Spleen (tissue), 11 donors: Measurements from ENCODE around the gene SLC11A1. TPM values are rescaled to one million over a fixed set of nuclear protein-coding genes. Genes with fewer than 3 reads are reported as not detected.

Source experiments
- DNase-seq: peaks from one replicate; pipeline ENCODE4 v3.0.0-alpha.2; 2020
- H3K27ac ChIP-seq, 8 donors: fragments of 200-600 bp; sonication (generic) in 7 of 8; 1 replicate in 4 of 8; 2 replicates in 4 of 8; pipeline versions ENCODE4 v1.5.0 to v1.8.0; 2016 to 2021; ENCODE audit warnings: inconsistent platforms in 4 of 8, mild to moderate bottlenecking in 4 of 8, moderate library complexity in 1 of 8
- H3K27me3 ChIP-seq, 7 donors: fragments of 200-600 bp; sonication (generic) in 6 of 7; replicated peaks in 1 of 7; 1 replicate in 4 of 7; 2 replicates in 3 of 7; pipeline versions ENCODE4 v1.5.0 to v1.8.0; 2016 to 2021; ENCODE audit warnings: inconsistent platforms in 3 of 7, mild to moderate bottlenecking in 1 of 7
- H3K36me3 ChIP-seq, 6 donors: fragments of 200-600 bp; sonication (generic) in 5 of 6; 1 replicate in 4 of 6; 2 replicates in 2 of 6; pipeline versions ENCODE4 v1.5.0 to v1.8.0; 2016 to 2021; ENCODE audit warnings: inconsistent platforms in 2 of 6
- H3K4me1 ChIP-seq, 6 donors: fragments of 200-600 bp; sonication (generic) in 5 of 6; 1 replicate in 3 of 6; 2 replicates in 3 of 6; pipeline versions ENCODE4 v1.5.0 to v1.8.0; 2016 to 2021; ENCODE audit warnings: inconsistent platforms in 3 of 6
- H3K4me3 ChIP-seq, 8 donors: fragments of 200-600 bp; sonication (generic) in 7 of 8; 1 replicate in 4 of 8; 2 replicates in 4 of 8; pipeline versions ENCODE4 v1.5.0 to v1.8.0; 2016 to 2021; ENCODE audit warnings: inconsistent platforms in 4 of 8, mild to moderate bottlenecking in 4 of 8, moderate library complexity in 2 of 8
- H3K9me3 ChIP-seq, 8 donors: fragments of 200-600 bp; sonication (generic) in 7 of 8; 1 replicate in 4 of 8; 2 replicates in 4 of 8; pipeline versions ENCODE4 v1.5.0 to v1.8.0; 2016 to 2021; ENCODE audit warnings: inconsistent platforms in 4 of 8
- POLR2A ChIP-seq, 3 donors: fragments of 450-650 bp; IDR thresholded peaks; one replicate each; pipeline ENCODE4 v1.5.1; 2017; ENCODE audit warnings: antibody characterized with exemption in 3 of 3, mild to moderate bottlenecking in 1 of 3
- POLR2AphosphoS5 ChIP-seq, 3 donors: sonication (generic); formaldehyde crosslinking; IDR thresholded peaks; one replicate each; pipeline ENCODE4 v1.5.1; 2017; ENCODE audit warnings: antibody characterized with exemption in 3 of 3
- WGBS, 5 donors: extraction: QIAGEN DNeasy Blood & Tissue Kit in 3 of 5; methylation state at CpG; one replicate each; pipeline versions ENCODE4 v1.1.5 to v1.1.7; 2013 to 2018; 5-methylcytosine and 5-hydroxymethylcytosine counted together
- intact Hi-C: fragments of 100-400 bp; cut with DNase I; formaldehyde crosslinking; loops from one replicate; pipeline ENCODE4 v1.15.0; 2023; ENCODE audit warnings: low total_unique reads
- polyA plus RNA-seq, 3 donors: library from polyadenylated mRNA; stranded (reverse); fragments of 200-250 nt; gene quantifications; one replicate each; pipeline ENCODE4 v1.2.1, GENCODE V29; 2013
- total RNA-seq, 7 donors: library from RNA; depleted of rRNA in 3 of 7; stranded (reverse); fragments of >200 nt in 3 of 7; fragmentation: NEBNext Ultra II Directional in 4 of 7; extraction: Animal tissue kit (Norgen Biotek cat#: 25700) in 4 of 7; gene quantifications; one replicate each; pipeline versions ENCODE4 v1.1.0 to v1.2.1, GENCODE V29; 2016 to 2021
- TF ChIP-seq, protein P1 (sequence below), 11 experiments: fragments of 200-600 bp in 7 of 11; fragments of 450-650 bp in 4 of 11; sonication (generic) in 4 of 11; IDR thresholded peaks in 8 of 11; conservative IDR thresholded peaks in 3 of 11; 1 replicate in 7 of 11; 2 replicates in 4 of 11; pipeline versions ENCODE4 v1.4.0 to v1.8.0; 2016 to 2021; ENCODE audit warnings: antibody characterized with exemption in 11 of 11, inconsistent platforms in 4 of 11, mild to moderate bottlenecking in 1 of 11
- donor health status: healthy with polysubstance abuse.
- donor health status: DM: no; HTN: no; CAD: no; lungs with moderate emphysema.
- donor health status: DM: no; HTN: no; CAD: no.
- donor health status: Bipolar disorder and iron deficiency.
- donor health status: healthy.
- donor health status: DM: no; HTN: no; CAD: no.
- donor health status: DM: yes; HTN: yes; CAD: no.

Gene SLC11A1
- total and polyA plus RNA-seq, 10 donors, result 6.2 to 576 (median 88.0) TPM

DNA sequence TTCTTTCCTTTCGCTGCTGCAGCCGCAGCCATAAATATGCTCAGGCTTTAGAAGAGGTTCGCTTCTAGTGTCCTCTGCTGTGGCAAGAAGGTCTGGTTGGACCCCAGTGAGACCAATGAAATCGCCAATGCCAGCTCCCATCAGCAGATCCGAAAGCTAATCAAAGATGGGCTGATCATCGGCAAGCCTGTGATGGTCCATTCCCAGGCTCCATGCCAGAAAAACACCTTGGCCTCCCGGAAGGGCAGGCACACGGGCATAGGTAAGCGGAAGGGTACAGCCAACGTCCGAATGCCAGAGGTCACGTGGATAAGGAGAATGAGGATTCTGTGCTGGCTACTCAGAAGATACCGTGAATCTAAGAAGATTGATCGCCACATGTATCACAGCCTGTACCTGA, 28.0 kb upstream of the SLC11A1 start:
- Histone ChIP-seq H3K4me3 (no peak overlapping the region), H3K4me1 (peaks cover 0 to 15% (median 6%) of the 10 kb centered on the region in 6 donors), H3K27me3 (no peaks in the 10 kb centered on the region), H3K36me3 (no peaks in the 10 kb centered on the region), H3K27ac (no peak overlapping the region), H3K9me3 (peaks cover 0 to 26% (median 24%) of the 10 kb centered on the region in 8 donors)
- no peak for DNase-seq
- intact Hi-C loops, result no loop called here
- 88 to 97% (median 90%) methylated on average over 14 of the region's 14 CpGs for WGBS, 5 donors
- TF ChIP-seq POLR2A (IDR thresholded peaks at IDR 0.05) (no peak), POLR2AphosphoS5 (IDR thresholded peaks at IDR 0.05) (no peak)
- TF ChIP-seq, protein P1, sequence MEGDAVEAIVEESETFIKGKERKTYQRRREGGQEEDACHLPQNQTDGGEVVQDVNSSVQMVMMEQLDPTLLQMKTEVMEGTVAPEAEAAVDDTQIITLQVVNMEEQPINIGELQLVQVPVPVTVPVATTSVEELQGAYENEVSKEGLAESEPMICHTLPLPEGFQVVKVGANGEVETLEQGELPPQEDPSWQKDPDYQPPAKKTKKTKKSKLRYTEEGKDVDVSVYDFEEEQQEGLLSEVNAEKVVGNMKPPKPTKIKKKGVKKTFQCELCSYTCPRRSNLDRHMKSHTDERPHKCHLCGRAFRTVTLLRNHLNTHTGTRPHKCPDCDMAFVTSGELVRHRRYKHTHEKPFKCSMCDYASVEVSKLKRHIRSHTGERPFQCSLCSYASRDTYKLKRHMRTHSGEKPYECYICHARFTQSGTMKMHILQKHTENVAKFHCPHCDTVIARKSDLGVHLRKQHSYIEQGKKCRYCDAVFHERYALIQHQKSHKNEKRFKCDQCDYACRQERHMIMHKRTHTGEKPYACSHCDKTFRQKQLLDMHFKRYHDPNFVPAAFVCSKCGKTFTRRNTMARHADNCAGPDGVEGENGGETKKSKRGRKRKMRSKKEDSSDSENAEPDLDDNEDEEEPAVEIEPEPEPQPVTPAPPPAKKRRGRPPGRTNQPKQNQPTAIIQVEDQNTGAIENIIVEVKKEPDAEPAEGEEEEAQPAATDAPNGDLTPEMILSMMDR (IDR thresholded peaks at IDR 0.05 in 8 of 11, conservative IDR thresholded peaks at IDR 0.05 in 3 of 11), result no peak

DNA sequence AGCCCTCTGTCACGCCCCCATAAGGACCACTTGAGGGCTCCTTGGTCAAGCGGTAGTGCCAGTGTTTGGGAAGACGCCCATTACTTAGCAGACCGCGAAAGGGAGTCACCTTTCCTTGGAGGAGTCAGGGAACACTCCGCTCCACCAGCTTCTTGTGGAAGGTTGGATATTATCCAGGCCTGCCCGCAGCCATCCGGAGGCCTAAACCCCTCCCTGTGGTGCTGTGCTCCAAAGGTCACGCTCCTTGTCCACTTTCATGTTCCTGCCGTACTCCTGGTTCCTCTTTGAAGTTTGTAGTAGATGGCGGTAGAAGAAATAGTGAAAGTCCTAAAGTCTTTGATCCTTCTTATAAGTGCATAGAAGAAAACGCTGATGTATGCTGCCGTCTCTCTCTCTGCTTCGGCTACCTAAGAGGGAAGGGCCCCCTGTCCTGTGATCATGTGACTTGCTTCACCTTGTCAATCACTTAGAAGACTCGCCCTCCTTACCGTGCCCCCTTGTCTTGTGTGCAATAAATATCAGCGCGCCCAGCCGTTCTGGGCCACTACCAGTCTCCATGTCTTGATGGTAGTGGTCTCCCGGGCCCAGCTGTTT, 27.1 kb upstream of the SLC11A1 start:
- Histone ChIP-seq H3K9me3 (peaks cover 0 to 26% (median 24%) of the 10 kb centered on the region in 8 donors), H3K27me3 (no peaks in the 10 kb centered on the region), H3K4me1 (peaks cover 0 to 22% (median 6%) of the 10 kb centered on the region in 6 donors), H3K36me3 (no peaks in the 10 kb centered on the region), H3K27ac (no peak overlapping the region), H3K4me3 (no peak overlapping the region)
- intact Hi-C loops, result loop anchor here (5.0 kb wide), 1 partner anchor 53 kb away; no protein-coding TSS in a partner anchor
- no peak for TF ChIP-seq POLR2AphosphoS5 (IDR thresholded peaks at IDR 0.05)
- no peak for TF ChIP-seq POLR2A (IDR thresholded peaks at IDR 0.05)
- TF ChIP-seq, protein P1 (IDR thresholded peaks at IDR 0.05 in 8 of 11, conservative IDR thresholded peaks at IDR 0.05 in 3 of 11), result no peak
- peak; percentile 42 for DNase-seq
- WGBS, 5 donors, result 86 to 89% (median 86%) methylated on average over 20 of the region's 20 CpGs

DNA sequence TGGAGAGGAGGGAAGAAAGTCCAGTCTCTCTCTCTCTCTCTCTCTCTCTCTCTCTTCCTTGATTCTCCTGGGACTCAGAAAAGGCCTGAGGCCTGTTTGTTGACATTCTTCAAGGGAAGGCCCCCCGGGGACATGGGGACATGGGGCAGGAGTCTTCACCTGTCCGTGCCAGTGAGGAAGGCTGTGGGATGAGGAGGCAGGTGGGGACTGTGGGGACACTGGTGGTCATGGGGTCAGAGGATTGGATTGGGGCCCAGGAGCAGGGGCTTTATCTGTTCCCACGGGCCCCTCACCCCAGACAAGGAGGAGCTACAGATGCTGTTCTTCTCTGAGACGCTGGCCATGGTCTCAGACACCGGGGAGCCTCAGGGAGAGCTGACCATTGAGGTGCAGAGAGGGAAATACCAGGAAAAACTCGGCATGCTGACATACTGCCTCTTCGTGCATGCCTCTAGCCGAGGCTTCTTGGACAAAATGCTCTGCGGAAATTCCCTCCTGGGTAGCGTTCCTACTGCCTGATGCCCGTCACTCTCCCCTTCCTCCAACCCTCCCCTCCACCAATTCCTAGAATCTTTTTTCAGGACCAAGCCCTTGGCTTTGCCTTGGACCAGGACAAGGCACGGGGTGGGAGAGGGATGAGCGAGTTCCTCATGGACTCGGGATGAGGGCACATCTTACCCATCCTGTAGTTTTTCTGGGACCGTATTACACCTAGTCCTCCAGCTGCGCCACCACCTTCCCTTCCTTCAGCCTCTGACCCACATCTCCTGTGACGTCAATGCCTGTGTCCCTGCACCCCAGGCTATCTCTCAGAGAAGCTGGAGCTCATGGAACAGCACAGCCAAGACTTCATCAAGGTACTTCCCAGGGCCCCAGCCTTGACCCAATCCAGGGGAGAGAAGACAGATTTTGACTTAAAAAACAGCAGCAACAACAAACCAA, 24.6 kb upstream of the SLC11A1 start:
- Histone ChIP-seq H3K27ac (peak overlapping the region in 2 of 8 donors; percentile 15 to 49), H3K9me3 (peaks cover 0 to 4% (median 2%) of the 10 kb centered on the region in 8 donors), H3K27me3 (no peaks in the 10 kb centered on the region), H3K4me3 (no peak overlapping the region), H3K36me3 (no peaks in the 10 kb centered on the region), H3K4me1 (peaks cover 0 to 46% (median 6%) of the 10 kb centered on the region in 6 donors)
- peak; percentile 55 for DNase-seq
- TF ChIP-seq POLR2AphosphoS5 (IDR thresholded peaks at IDR 0.05), result no peak
- TF ChIP-seq, protein P1 (IDR thresholded peaks at IDR 0.05 in 8 of 11, conservative IDR thresholded peaks at IDR 0.05 in 3 of 11), result no peak
- no peak for TF ChIP-seq POLR2A (IDR thresholded peaks at IDR 0.05)
- intact Hi-C loops, result loop anchor here (5.0 kb wide), 1 partner anchor 55 kb away; no protein-coding TSS in a partner anchor
- WGBS, 5 donors, result 67 to 81% (median 76%) methylated on average over 16 to 17 of the region's 17 CpGs

DNA sequence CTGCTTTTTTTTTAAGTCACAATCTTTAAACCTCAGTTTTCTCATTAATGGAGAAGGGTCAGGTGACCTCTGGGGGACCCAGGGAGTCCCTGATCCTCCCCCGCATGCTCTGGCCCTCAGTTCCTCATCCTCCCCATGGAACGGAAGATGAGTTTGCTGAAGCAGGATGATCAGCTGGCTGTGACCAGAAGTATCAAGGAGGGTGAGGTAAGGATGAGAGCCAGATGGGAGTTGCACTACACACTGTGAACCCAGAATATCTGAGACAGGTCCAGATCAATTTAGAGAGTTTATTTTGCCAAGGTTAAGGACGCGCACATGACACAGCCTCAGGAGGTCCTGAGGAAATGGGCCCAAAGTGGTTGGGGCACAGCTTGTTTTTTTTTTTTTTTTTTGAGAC, 21.6 kb upstream of the SLC11A1 start:
- 54 to 67% (median 64%) methylated on average over 4 of the region's 4 CpGs for WGBS, 5 donors
- peaks cover 0 to 75% (median 11%) of the 10 kb centered on the region in 6 donors for H3K4me1 ChIP-seq
- H3K4me3 ChIP-seq, result no peak overlapping the region
- DNase-seq, result no peak
- intact Hi-C loops, result no loop called here
- no peaks in the 10 kb centered on the region for H3K36me3 ChIP-seq
- H3K27ac ChIP-seq, result peak overlapping the region in 5 of 8 donors; percentile 9 to 82 (median 65)
- H3K27me3 ChIP-seq, result no peaks in the 10 kb centered on the region
- peak in 1 of 3 donors; percentile 51 for TF ChIP-seq POLR2AphosphoS5 (IDR thresholded peaks at IDR 0.05)
- TF ChIP-seq, protein P1 (IDR thresholded peaks at IDR 0.05 in 8 of 11, conservative IDR thresholded peaks at IDR 0.05 in 3 of 11), result no peak
- H3K9me3 ChIP-seq, result no peaks in the 10 kb centered on the region
